ENCODE data around the gene DRAXIN.

DNA sequence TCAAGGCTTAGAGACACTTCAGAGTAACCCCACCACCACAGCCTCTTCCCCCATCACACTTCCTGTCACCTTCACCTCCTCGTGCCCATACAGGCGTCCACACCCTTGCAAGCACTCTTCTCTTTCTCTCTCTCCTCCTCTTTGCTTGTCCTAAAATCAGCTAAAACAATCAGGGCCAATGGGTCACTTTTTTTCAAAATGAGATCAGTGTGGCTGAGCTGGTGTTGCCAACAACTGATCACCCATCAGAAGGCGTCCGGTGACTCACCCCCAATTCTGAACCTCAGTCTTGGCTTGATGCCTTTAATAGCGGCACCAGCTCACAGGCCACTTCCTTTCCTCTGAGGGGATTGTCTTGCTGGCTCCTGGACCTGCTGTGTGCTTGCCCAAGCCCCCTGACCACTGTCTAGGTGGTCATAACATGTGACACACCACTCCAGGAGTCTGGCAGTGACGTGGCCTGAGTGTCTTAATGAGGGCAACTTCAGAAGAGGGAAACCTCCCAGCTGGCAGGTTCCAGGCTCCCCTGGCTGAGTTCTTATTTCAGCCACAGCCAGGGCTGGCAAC lies 1.6 kb downstream of the DRAXIN start:
- TF ChIP-seq EP300 (IDR thresholded peaks at IDR 0.05; ENCODE audit: low read depth) (no peak), POLR2A (IDR thresholded peaks at IDR 0.05) (no peak), POLR2AphosphoS5 (IDR thresholded peaks at IDR 0.05) (no peak)
- TF ChIP-seq, protein P1, sequence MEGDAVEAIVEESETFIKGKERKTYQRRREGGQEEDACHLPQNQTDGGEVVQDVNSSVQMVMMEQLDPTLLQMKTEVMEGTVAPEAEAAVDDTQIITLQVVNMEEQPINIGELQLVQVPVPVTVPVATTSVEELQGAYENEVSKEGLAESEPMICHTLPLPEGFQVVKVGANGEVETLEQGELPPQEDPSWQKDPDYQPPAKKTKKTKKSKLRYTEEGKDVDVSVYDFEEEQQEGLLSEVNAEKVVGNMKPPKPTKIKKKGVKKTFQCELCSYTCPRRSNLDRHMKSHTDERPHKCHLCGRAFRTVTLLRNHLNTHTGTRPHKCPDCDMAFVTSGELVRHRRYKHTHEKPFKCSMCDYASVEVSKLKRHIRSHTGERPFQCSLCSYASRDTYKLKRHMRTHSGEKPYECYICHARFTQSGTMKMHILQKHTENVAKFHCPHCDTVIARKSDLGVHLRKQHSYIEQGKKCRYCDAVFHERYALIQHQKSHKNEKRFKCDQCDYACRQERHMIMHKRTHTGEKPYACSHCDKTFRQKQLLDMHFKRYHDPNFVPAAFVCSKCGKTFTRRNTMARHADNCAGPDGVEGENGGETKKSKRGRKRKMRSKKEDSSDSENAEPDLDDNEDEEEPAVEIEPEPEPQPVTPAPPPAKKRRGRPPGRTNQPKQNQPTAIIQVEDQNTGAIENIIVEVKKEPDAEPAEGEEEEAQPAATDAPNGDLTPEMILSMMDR (IDR thresholded peaks at IDR 0.05), result no peak
